Ishikawa (cell line): ENCODE results near the gene R3HDM1.

ENCODE experiments used
- CEBPB ChIP-seq: IDR thresholded peaks from 2 replicates; pipeline ENCODE4 v1.6.1; 2012
- EGR1 ChIP-seq: IDR thresholded peaks from 2 replicates; pipeline ENCODE4 v1.6.1; 2012
- EP300 ChIP-seq: IDR thresholded peaks from 2 replicates; pipeline ENCODE4 v1.6.1; 2012; ENCODE audit warnings: borderline replicate concordance
- FOXM1 ChIP-seq: IDR thresholded peaks from 2 replicates; pipeline ENCODE4 v1.6.1; 2012; ENCODE audit warnings: low read depth, borderline replicate concordance
- NFIC ChIP-seq: IDR thresholded peaks from 2 replicates; pipeline ENCODE4 v1.6.1; 2012
- RAD21 ChIP-seq: IDR thresholded peaks from 2 replicates; pipeline ENCODE4 v1.6.1; 2012; ENCODE audit warnings: low read depth
- TAF1 ChIP-seq: IDR thresholded peaks from 2 replicates; pipeline ENCODE4 v1.6.1; 2012; ENCODE audit warnings: low read depth, mild to moderate bottlenecking
- TCF12 ChIP-seq: IDR thresholded peaks from 2 replicates; pipeline ENCODE4 v1.6.1; 2012; ENCODE audit warnings: low read depth
- TEAD4 ChIP-seq: IDR thresholded peaks from 2 replicates; pipeline ENCODE4 v1.6.1; 2012
- YY1 ChIP-seq: IDR thresholded peaks from 2 replicates; pipeline ENCODE4 v1.6.1; 2012; ENCODE audit warnings: low read depth
- TF ChIP-seq, protein P1 (sequence below): IDR thresholded peaks from 2 replicates; pipeline ENCODE4 v1.6.1; 2012; ENCODE audit warnings: low read depth, mild to moderate bottlenecking
- TF ChIP-seq, protein P2 (sequence below): IDR thresholded peaks from 2 replicates; pipeline ENCODE4 v1.6.1; 2012
- TF ChIP-seq, protein P3 (sequence below): IDR thresholded peaks from 2 replicates; pipeline ENCODE4 v1.6.1; 2012

- TF ChIP-seq EP300 (no peak), FOXM1 (no peak), CEBPB (no peak), NFIC (no peak), RAD21 (no peak), YY1 (no peak), TCF12 (no peak), TAF1 (no peak), TEAD4 (no peak), EGR1 (no peak)
- TF ChIP-seq, protein P1, sequence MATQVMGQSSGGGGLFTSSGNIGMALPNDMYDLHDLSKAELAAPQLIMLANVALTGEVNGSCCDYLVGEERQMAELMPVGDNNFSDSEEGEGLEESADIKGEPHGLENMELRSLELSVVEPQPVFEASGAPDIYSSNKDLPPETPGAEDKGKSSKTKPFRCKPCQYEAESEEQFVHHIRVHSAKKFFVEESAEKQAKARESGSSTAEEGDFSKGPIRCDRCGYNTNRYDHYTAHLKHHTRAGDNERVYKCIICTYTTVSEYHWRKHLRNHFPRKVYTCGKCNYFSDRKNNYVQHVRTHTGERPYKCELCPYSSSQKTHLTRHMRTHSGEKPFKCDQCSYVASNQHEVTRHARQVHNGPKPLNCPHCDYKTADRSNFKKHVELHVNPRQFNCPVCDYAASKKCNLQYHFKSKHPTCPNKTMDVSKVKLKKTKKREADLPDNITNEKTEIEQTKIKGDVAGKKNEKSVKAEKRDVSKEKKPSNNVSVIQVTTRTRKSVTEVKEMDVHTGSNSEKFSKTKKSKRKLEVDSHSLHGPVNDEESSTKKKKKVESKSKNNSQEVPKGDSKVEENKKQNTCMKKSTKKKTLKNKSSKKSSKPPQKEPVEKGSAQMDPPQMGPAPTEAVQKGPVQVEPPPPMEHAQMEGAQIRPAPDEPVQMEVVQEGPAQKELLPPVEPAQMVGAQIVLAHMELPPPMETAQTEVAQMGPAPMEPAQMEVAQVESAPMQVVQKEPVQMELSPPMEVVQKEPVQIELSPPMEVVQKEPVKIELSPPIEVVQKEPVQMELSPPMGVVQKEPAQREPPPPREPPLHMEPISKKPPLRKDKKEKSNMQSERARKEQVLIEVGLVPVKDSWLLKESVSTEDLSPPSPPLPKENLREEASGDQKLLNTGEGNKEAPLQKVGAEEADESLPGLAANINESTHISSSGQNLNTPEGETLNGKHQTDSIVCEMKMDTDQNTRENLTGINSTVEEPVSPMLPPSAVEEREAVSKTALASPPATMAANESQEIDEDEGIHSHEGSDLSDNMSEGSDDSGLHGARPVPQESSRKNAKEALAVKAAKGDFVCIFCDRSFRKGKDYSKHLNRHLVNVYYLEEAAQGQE, result no peak
- TF ChIP-seq, protein P2, sequence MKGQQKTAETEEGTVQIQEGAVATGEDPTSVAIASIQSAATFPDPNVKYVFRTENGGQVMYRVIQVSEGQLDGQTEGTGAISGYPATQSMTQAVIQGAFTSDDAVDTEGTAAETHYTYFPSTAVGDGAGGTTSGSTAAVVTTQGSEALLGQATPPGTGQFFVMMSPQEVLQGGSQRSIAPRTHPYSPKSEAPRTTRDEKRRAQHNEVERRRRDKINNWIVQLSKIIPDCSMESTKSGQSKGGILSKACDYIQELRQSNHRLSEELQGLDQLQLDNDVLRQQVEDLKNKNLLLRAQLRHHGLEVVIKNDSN, result no peak
- TF ChIP-seq, protein P3, sequence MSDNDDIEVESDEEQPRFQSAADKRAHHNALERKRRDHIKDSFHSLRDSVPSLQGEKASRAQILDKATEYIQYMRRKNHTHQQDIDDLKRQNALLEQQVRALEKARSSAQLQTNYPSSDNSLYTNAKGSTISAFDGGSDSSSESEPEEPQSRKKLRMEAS, result no peak
Measured at GRCh38 chr2:135525786-135526185, 5.5 kb upstream of the R3HDM1 start.
